ENCODE results near the gene LRRC23. TPM values are rescaled to one million over a fixed set of nuclear protein-coding genes. Genes with fewer than 3 reads are reported as not detected.
A peak's percentile ranks its signal among the peaks of the same experiment; 100 is the strongest.

LRRC23 gene
- total and polyA plus RNA-seq, 2 experiments from 2014 or later: 4.3 to 4.5 TPM

- H3K27ac ChIP-seq: no peak overlapping the region
- H3K79me2 ChIP-seq (ENCODE audit: insufficient read depth): peaks cover 11% of the 10 kb centered on the region; the same call in 1 of the 2 replicates
- no peaks in the 10 kb centered on the region for H3K36me3 ChIP-seq (ENCODE audit: low read depth)
- H3K4me3 ChIP-seq: no peak overlapping the region
- H3K4me1 ChIP-seq (ENCODE audit: insufficient read depth): peaks cover 10% of the 10 kb centered on the region; the same call in 1 of the 2 replicates
- H2AFZ ChIP-seq: no peak overlapping the region
- H3K9ac ChIP-seq: no peak overlapping the region
- H3K4me2 ChIP-seq (ENCODE audit: unreplicated experiment): no peak overlapping the region
- in situ Hi-C loops (cut with MboI): no loop called here
- no peak for TF ChIP-seq EZH2 (IDR thresholded peaks at IDR 0.05; ENCODE audit: insufficient read depth, poor library complexity, severe bottlenecking)
- no peak for TF ChIP-seq EZH2phosphoT487 (IDR thresholded peaks at IDR 0.05; ENCODE audit: insufficient read depth, low read depth)
- H3F3A ChIP-seq (ENCODE audit: insufficient read depth): no peaks in the 10 kb centered on the region
- H3K27me3 ChIP-seq (replicated peaks; ENCODE audit: insufficient read depth): no peaks in the 10 kb centered on the region
- no peaks in the 10 kb centered on the region for H3K9me3 ChIP-seq (ENCODE audit: low read depth)
- WGBS, 2 experiments (ENCODE audit: low coverage in 1 of 2, low lambda C conversion rate in 2 of 2, missing lambda C conversion rate in 2 of 2): 85 to 90% methylated on average over 7 to 11 of the region's 11 CpGs
- no peaks in the 10 kb centered on the region for H3K9me2 ChIP-seq (ENCODE audit: insufficient read depth)
- no peak for DNase-seq
- H4K20me1 ChIP-seq (ENCODE audit: insufficient read depth): no peaks in the 10 kb centered on the region
Measured at GRCh38 chr12:6916426-6917200, 12.0 kb downstream of the LRRC23 start.

GRCh38 chr12:6917491-6918231 is 13.0 kb downstream of the LRRC23 start:
- Histone ChIP-seq H2AFZ (no peak overlapping the region), H3F3A (ENCODE audit: insufficient read depth) (no peaks in the 10 kb centered on the region), H3K27ac (no peak overlapping the region), H3K27me3 (replicated peaks; ENCODE audit: insufficient read depth) (no peaks in the 10 kb centered on the region), H3K4me3 (no peak overlapping the region), H3K4me1 (ENCODE audit: insufficient read depth) (peaks cover 10% of the 10 kb centered on the region; the same call in 1 of the 2 replicates), H3K9ac (no peak overlapping the region), H3K79me2 (ENCODE audit: insufficient read depth) (peaks cover 11% of the 10 kb centered on the region; the same call in 1 of the 2 replicates), H3K36me3 (ENCODE audit: low read depth) (no peaks in the 10 kb centered on the region), H3K9me3 (ENCODE audit: low read depth) (no peaks in the 10 kb centered on the region), H4K20me1 (ENCODE audit: insufficient read depth) (no peaks in the 10 kb centered on the region), H3K4me2 (ENCODE audit: unreplicated experiment) (no peak overlapping the region), H3K9me2 (ENCODE audit: insufficient read depth) (no peaks in the 10 kb centered on the region)
- peak; percentile 51 for DNase-seq
- no peak for TF ChIP-seq EZH2 (IDR thresholded peaks at IDR 0.05; ENCODE audit: insufficient read depth, poor library complexity, severe bottlenecking)
- TF ChIP-seq EZH2phosphoT487 (IDR thresholded peaks at IDR 0.05; ENCODE audit: insufficient read depth, low read depth): no peak
- WGBS, 2 experiments (ENCODE audit: low coverage in 1 of 2, low lambda C conversion rate in 2 of 2, missing lambda C conversion rate in 2 of 2): 73 to 77% methylated on average over 10 to 14 of the region's 14 CpGs
- in situ Hi-C loops (cut with MboI): no loop called here

DNA sequence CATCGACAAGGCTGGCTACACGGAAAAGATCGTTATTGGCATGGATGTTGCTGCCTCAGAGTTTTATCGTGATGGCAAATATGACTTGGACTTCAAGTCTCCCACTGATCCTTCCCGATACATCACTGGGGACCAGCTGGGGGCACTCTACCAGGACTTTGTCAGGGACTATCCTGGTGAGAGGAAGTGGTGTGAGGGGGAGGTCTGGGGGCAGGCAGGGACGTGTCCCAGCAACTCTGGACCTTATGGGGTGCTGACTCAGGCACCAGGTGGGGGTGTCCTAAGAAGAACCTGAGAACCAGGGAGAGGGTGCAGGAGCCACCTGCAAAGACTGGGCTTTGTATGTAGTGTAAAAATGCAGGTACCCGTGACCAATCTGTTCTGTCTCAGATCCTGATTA is 15.0 kb downstream of the LRRC23 start:
- no peak overlapping the region for H3K9ac ChIP-seq
- TF ChIP-seq EZH2phosphoT487 (IDR thresholded peaks at IDR 0.05; ENCODE audit: insufficient read depth, low read depth) (no peak), EZH2 (IDR thresholded peaks at IDR 0.05; ENCODE audit: insufficient read depth, poor library complexity, severe bottlenecking) (no peak)
- H3K27me3 ChIP-seq (replicated peaks; ENCODE audit: insufficient read depth): no peaks in the 10 kb centered on the region
- no peak overlapping the region for H3K4me2 ChIP-seq (ENCODE audit: unreplicated experiment)
- in situ Hi-C loops (cut with MboI): no loop called here
- peaks cover 8% of the 10 kb centered on the region for H3F3A ChIP-seq (ENCODE audit: insufficient read depth)
- 74 to 75% methylated on average over 7 of the region's 7 CpGs for WGBS, 2 experiments (ENCODE audit: low coverage in 1 of 2, low lambda C conversion rate in 2 of 2, missing lambda C conversion rate in 2 of 2)
- H3K4me1 ChIP-seq (ENCODE audit: insufficient read depth): peaks cover 9% of the 10 kb centered on the region
- H3K4me3 ChIP-seq: no peak overlapping the region
- no peak overlapping the region for H2AFZ ChIP-seq
- H3K79me2 ChIP-seq (ENCODE audit: insufficient read depth): peaks cover 11% of the 10 kb centered on the region; the same call in 1 of the 2 replicates
- H4K20me1 ChIP-seq (ENCODE audit: insufficient read depth): no peaks in the 10 kb centered on the region
- no peaks in the 10 kb centered on the region for H3K36me3 ChIP-seq (ENCODE audit: low read depth)
- H3K27ac ChIP-seq: no peak overlapping the region
- no peaks in the 10 kb centered on the region for H3K9me3 ChIP-seq (ENCODE audit: low read depth)
- no peaks in the 10 kb centered on the region for H3K9me2 ChIP-seq (ENCODE audit: insufficient read depth)
- DNase-seq: no peak

GRCh38 chr12:6921539-6921938 is 16.9 kb downstream of the LRRC23 start:
- Histone ChIP-seq H2AFZ (no peak overlapping the region), H3K9me2 (ENCODE audit: insufficient read depth) (no peaks in the 10 kb centered on the region), H3K27me3 (replicated peaks; ENCODE audit: insufficient read depth) (no peaks in the 10 kb centered on the region), H3F3A (ENCODE audit: insufficient read depth) (peaks cover 27% of the 10 kb centered on the region), H3K4me1 (ENCODE audit: insufficient read depth) (peaks cover 22% of the 10 kb centered on the region), H3K79me2 (ENCODE audit: insufficient read depth) (no peaks in the 10 kb centered on the region), H3K27ac (no peak overlapping the region), H3K36me3 (ENCODE audit: low read depth) (no peaks in the 10 kb centered on the region), H3K4me2 (ENCODE audit: unreplicated experiment) (no peak overlapping the region), H3K9me3 (ENCODE audit: low read depth) (no peaks in the 10 kb centered on the region), H3K4me3 (no peak overlapping the region), H3K9ac (no peak overlapping the region), H4K20me1 (ENCODE audit: insufficient read depth) (no peaks in the 10 kb centered on the region)
- TF ChIP-seq EZH2 (IDR thresholded peaks at IDR 0.05; ENCODE audit: insufficient read depth, poor library complexity, severe bottlenecking) (no peak), EZH2phosphoT487 (IDR thresholded peaks at IDR 0.05; ENCODE audit: insufficient read depth, low read depth) (no peak)
- in situ Hi-C loops (cut with MboI): no loop called here
- DNase-seq: no peak
- 74 to 81% methylated on average over 7 of the region's 7 CpGs for WGBS, 2 experiments (ENCODE audit: low coverage in 1 of 2, low lambda C conversion rate in 2 of 2, missing lambda C conversion rate in 2 of 2)

Measured in GM23248 (cell line).